Measurements from ENCODE around the gene IL1R1. TPM values are rescaled to one million over a fixed set of nuclear protein-coding genes. Genes with fewer than 3 reads are reported as not detected.

The IL1R1 gene
- total RNA-seq, 1 donor, result 150 TPM

GRCh38 chr2:102185347-102185746 lies 42.8 kb downstream of the IL1R1 start:
- no peak overlapping the region for H3K4me3 ChIP-seq (ENCODE audit: low read depth, low read length)
- peak; percentile 69 for TF ChIP-seq CTCF (IDR thresholded peaks at IDR 0.05; ENCODE audit: insufficient read depth, low read length)
- peak; percentile 65 for DNase-seq (ENCODE audit: low read depth)

DNA sequence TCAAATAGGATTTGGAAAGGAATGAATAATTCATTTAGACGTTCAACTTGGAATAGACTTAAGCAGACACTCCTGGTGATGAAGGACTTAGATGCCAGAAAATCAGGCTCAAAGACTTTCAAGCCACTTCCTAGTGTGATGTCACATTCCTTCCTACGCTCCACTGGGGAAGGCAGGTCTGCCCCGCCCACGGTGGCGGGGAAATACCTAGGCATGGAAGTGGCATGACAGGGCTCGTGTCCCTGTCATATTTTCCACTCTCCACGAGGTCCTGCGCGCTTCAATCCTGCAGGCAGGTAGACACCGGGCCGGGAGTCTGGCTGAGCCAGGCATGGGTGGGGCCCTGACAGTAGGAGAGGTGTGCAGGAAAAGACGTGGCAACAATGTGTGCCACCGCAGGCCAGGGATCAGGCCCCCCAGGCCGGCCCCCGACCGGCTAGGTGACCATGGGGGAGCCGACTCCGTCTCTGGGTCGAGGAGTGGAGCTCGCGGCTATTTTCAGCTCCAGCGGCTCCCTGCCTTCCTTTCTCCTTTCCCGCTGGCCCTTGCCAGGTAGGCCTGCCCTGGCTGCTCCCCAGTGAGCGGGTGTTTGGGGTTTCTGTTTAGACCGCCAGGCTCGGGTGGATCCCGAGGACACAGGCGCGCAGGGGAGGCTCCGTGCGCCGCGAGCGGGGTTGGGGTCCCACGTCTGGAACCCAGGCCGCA lies 44.4 kb downstream of the IL1R1 start, which contains the start of gene IL1RL2:
TSS of gene IL1RL2 (plus strand) at position 233 of the 705 bp plus-strand sequence. CDS start 845 bp downstream, outside the sequence.
- H3K4me3 ChIP-seq (ENCODE audit: low read depth, low read length), result peak within 1 kb of the TSS; percentile 54
- no peak for TF ChIP-seq CTCF (IDR thresholded peaks at IDR 0.05; ENCODE audit: insufficient read depth, low read length)
- DNase-seq (ENCODE audit: low read depth), result peak; percentile 49

- TF ChIP-seq CTCF (IDR thresholded peaks at IDR 0.05; ENCODE audit: insufficient read depth, low read length), result peak; percentile 64
- peak overlapping the region; percentile 54 for H3K4me3 ChIP-seq (ENCODE audit: low read depth, low read length)
- DNase-seq (ENCODE audit: low read depth), result peak; percentile 40
These were observed 45.1 kb downstream of the IL1R1 start for GRCh38 chr2:102187496-102188150.

DNA sequence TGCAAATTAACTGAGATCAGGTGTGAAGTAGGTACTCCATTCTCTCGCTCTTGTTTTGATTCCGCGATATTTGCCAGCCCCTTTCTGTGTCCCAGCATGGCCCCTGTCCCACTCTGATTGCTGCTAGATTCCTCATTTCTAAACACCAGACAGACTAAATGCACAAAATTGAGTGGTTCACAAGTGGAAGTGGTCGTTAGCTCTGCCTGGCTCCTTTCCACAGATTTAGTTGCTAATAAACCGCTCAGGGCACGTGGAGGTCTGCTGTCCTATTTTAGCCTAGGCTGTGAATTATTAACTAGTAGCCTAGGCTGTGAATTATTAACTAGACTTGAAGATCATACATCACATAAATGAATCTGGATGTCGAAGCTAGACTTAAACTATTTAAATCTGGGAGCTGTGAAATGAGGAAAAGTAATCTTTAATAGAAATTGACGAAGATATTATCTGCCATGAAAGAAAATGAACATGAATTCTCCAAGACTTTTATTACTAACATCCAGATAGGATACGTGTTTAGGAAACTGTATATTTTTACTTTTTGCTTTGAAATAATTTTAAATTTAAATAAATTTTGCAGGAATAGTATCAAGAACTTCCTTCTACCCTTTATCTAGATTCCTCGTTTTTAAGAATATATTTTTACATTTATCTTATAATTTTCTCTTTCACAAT lies 48.0 kb downstream of the IL1R1 start:
- no peak overlapping the region for H3K4me3 ChIP-seq (ENCODE audit: low read depth, low read length)
- no peak for DNase-seq (ENCODE audit: low read depth)
- TF ChIP-seq CTCF (IDR thresholded peaks at IDR 0.05; ENCODE audit: insufficient read depth, low read length), result no peak

GRCh38 chr2:102191501-102191900 lies 49.0 kb downstream of the IL1R1 start:
- no peak overlapping the region for H3K4me3 ChIP-seq (ENCODE audit: low read depth, low read length)
- no peak for DNase-seq (ENCODE audit: low read depth)

GRCh38 chr2:102193074-102193473 lies 50.5 kb downstream of the IL1R1 start:
- DNase-seq (ENCODE audit: low read depth), result peak; percentile 32
- TF ChIP-seq CTCF (IDR thresholded peaks at IDR 0.05; ENCODE audit: insufficient read depth, low read length), result no peak
- H3K4me3 ChIP-seq (ENCODE audit: low read depth, low read length), result no peak overlapping the region

More at GRCh38 chr2:102191501-102191900, 49.0 kb downstream of the IL1R1 start:
- no peak for TF ChIP-seq CTCF (IDR thresholded peaks at IDR 0.05; ENCODE audit: insufficient read depth, low read length)

All from fibroblast of the aortic adventitia (primary cell).